Activated naive CD8-positive, alpha-beta T cell treated with anti-CD3 and anti-CD28 coated beads, Interleukin-2, amount 50 U/mL, for 24 hours (primary cell): ENCODE data around the gene SH2D2A.

Experiments
- ATAC-seq: fragments of 150-1000 bp; cut with Tn5 transposase; one replicate; pipeline ENCODE4 v1.10.0; 2021
- DNase-seq: peaks from one replicate; pipeline ENCODE4 v3.0.0; 2021
- H3K27ac Mint-ChIP-seq: one replicate; pipeline ENCODE4 v1.8.0; 2021; ENCODE audit warnings: mild to moderate bottlenecking, mixed read lengths
- H3K27me3 Mint-ChIP-seq: one replicate; pipeline ENCODE4 v1.8.0; 2021; ENCODE audit warnings: mixed read lengths
- H3K36me3 Mint-ChIP-seq: one replicate; pipeline ENCODE4 v1.8.0; 2021; ENCODE audit warnings: low read depth, mixed read lengths
- H3K4me1 Mint-ChIP-seq: one replicate; pipeline ENCODE4 v1.8.0; 2021; ENCODE audit warnings: mixed read lengths
- H3K4me3 Mint-ChIP-seq: one replicate; pipeline ENCODE4 v1.8.0; 2021; ENCODE audit warnings: mild to moderate bottlenecking, moderate library complexity, mixed read lengths
- H3K9me3 Mint-ChIP-seq: one replicate; pipeline ENCODE4 v1.8.0; 2021; ENCODE audit warnings: mixed read lengths

SH2D2A gene

DNA sequence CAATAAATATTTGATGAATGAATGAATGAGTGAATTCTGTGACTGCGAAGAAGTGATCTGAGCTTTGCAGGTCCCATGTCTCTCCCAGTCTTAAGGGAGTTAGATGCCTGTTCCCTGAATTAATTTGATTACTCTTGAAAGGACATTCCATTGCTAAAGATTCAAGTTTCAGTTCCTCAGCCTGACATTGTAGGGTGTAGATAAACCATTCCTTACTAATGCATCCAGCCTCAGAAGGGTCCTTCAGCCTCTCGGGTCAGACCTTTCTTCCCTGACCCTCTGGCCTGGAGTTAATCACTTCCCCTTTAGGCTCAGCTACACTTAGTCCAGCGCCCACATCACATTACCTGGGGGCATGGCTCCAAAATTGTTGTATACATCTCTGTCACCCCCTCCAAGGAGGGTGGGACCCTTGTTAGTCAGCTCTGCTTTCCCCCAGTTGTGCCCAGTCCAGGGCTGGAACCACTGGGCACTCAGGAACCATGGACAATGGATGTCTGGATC is 39.7 kb upstream of the SH2D2A start:
- ATAC-seq, result no peak
- Mint-ChIP-seq H3K27me3 (peaks cover 35% of the 10 kb centered on the region), H3K4me1 (peaks cover 19% of the 10 kb centered on the region), H3K4me3 (no peak overlapping the region), H3K36me3 (no peaks in the 10 kb centered on the region), H3K27ac (no peak overlapping the region), H3K9me3 (no peaks in the 10 kb centered on the region)
- no peak for DNase-seq

DNA sequence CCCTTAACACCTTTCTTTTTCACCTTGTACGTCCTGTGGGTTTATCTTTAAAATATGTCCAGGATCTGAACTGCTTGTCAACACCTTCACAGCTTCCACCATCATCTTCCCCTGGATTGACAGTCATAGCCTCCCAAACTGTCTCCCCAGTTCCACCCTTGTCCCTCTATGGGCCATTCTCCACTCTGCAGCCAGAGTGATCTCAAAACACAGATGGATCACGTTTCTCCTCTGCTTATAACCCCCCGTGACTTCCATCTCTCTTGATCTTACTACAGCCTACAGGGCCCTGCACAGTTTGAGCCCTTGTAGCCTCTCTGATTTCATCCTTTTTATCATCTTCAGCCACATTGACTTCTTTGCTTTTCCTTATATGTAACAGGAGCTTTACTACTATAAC is 38.0 kb upstream of the SH2D2A start:
- no peak for DNase-seq
- Mint-ChIP-seq H3K9me3 (no peaks in the 10 kb centered on the region), H3K36me3 (no peaks in the 10 kb centered on the region), H3K4me3 (no peak overlapping the region), H3K4me1 (peaks cover 10% of the 10 kb centered on the region), H3K27me3 (peaks cover 25% of the 10 kb centered on the region), H3K27ac (no peak overlapping the region)
- ATAC-seq, result no peak

DNA sequence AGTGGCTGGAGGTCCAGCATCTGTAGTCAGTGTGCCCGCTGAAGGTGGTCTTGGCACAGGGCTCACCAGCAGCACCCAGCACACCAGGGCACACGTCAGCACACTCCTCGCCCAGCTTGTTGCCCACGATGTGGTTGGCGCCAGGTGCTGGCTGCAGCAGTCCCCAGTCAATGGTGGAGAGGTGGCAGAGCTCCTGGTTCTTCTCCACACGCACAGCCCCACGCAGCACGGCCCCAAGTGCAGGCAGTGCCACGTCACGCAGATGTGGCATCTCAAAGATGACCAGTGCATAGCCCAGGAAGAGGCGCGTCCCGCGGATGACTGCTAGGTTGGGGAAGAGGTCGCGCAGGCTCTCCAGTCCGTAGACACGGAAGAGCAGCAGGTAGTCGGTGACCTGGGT is 37.1 kb upstream of the SH2D2A start:
- peaks cover 23% of the 10 kb centered on the region for H3K27me3 Mint-ChIP-seq
- ATAC-seq (no peak), DNase-seq (no peak)
- no peaks in the 10 kb centered on the region for H3K36me3 Mint-ChIP-seq
- H3K9me3 Mint-ChIP-seq, result no peaks in the 10 kb centered on the region
- no peak overlapping the region for H3K27ac Mint-ChIP-seq
- H3K4me3 Mint-ChIP-seq, result no peak overlapping the region
- peaks cover 12% of the 10 kb centered on the region for H3K4me1 Mint-ChIP-seq

DNA sequence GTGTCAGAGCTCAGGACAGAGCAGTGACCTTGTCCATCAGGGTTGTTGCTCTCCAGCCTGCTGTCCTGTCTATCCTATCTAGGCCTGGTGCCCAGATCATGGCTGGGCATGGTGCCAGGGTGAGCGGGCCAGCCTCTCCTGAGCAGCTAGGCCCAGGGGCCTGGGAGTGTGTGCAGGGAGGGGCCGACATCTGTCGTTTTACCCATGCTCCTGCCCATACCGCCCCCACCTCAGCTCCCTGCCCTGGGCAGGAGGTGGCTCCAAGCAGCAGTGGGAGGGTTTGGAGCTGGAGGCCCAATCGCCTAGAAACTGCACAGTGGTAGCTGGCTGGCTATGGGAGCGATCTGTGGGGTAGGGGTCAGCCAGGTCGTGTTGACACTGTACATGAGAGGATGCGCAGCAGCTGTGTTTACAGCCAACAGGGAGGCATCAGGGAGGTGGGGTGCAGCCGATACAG is 35.8 kb upstream of the SH2D2A start:
- Mint-ChIP-seq H3K27ac (no peak overlapping the region), H3K4me1 (peaks cover 15% of the 10 kb centered on the region), H3K27me3 (peaks cover 18% of the 10 kb centered on the region), H3K9me3 (no peaks in the 10 kb centered on the region), H3K36me3 (no peaks in the 10 kb centered on the region), H3K4me3 (no peak overlapping the region)
- ATAC-seq, result no peak
- no peak for DNase-seq

DNA sequence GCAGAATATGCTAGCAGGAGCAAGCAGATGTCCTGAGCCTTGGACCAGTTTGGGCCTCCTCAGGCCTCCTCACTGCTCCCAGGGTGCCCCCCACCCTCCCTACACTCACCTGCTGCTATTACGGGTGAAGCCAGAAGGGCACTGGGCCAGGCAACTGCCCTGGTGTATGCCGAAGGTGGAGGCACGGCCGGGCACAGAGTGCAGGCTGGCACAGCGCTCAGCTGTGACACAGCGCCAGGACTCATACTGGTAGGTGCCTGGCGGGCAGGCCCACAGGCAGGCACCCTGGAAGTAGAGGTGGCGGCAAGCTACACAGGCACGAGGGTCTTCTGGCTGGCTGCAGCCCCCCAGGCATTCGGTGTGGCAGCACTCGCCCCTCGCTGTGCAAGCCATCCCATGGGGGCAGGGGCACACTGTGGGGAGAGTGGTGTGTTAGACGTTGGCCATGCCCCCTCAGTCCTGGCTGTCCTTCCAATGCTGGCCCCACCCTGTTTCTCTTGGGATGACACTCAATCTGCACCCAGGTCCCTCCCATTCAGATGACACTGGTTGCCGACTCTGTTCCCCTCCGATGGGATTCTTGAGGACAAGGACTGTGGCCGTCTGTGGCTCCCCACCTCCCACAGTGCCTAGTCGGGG is 35.2 kb upstream of the SH2D2A start:
- ATAC-seq (no peak), DNase-seq (no peak)
- Mint-ChIP-seq H3K4me1 (peaks cover 15% of the 10 kb centered on the region), H3K4me3 (no peak overlapping the region), H3K27ac (no peak overlapping the region), H3K27me3 (peaks cover 22% of the 10 kb centered on the region), H3K36me3 (no peaks in the 10 kb centered on the region), H3K9me3 (no peaks in the 10 kb centered on the region)

DNA sequence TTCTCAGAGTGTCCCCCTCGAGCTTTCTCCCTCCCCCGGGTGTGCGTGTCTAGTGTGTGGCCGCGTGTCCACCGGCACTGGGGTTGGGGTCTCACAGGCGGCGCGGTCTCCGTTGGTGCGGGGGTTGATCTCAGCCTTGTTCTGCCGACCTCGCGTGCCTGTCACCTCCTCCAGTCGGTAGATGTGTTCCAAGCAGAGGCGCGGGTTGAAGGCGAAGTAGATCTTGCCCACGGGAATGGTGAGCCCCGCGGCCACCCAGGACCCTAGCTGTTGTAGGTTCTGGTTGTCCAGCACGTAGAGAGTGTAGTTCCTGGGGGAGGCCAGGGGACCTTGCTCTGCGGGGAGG is 32.5 kb upstream of the SH2D2A start:
- DNase-seq (no peak), ATAC-seq (no peak)
- Mint-ChIP-seq H3K4me1 (peaks cover 26% of the 10 kb centered on the region), H3K27me3 (peaks cover 34% of the 10 kb centered on the region), H3K27ac (no peak overlapping the region), H3K4me3 (peak overlapping the region; percentile 14), H3K36me3 (no peaks in the 10 kb centered on the region), H3K9me3 (no peaks in the 10 kb centered on the region)

DNA sequence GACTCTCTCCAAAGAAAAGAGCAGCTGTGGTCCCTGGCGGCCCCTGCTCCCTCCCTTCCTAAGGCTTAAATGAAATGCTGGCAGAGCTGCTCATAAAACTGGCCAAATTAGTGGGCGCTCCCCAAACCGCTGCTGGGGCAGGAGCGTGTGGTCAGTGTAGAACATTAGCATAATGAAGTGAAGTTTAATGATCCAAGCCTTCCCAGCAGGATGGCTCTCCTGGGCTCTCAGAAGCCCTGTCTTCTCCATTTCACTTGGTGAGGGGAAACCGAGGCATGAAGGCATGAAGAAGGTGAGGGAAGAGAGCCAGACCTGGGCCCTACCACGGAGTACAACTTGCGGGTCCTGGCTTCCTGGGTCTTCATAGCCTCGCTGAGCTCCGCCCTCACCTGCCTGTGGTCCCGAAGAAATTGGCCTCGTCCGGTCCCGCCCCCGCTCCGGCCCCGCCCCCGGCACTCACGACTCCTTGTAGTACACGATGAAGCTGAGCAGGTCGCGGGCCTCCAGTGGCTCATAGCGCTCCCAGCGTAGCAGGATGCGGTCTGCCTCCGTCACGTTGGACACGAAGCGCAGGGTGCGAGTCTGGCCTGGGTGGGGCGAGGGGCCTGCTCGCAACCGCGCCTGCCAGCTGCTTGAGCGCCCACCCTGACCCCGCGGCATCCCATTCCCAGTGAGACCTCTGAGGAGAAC is 32.0 kb upstream of the SH2D2A start:
- Mint-ChIP-seq H3K4me3 (peak overlapping the region; percentile 21), H3K4me1 (peaks cover 26% of the 10 kb centered on the region), H3K27ac (no peak overlapping the region), H3K36me3 (no peaks in the 10 kb centered on the region), H3K9me3 (no peaks in the 10 kb centered on the region), H3K27me3 (peaks cover 39% of the 10 kb centered on the region)
- peak; percentile 73 for ATAC-seq
- peak; percentile 75 for DNase-seq

DNA sequence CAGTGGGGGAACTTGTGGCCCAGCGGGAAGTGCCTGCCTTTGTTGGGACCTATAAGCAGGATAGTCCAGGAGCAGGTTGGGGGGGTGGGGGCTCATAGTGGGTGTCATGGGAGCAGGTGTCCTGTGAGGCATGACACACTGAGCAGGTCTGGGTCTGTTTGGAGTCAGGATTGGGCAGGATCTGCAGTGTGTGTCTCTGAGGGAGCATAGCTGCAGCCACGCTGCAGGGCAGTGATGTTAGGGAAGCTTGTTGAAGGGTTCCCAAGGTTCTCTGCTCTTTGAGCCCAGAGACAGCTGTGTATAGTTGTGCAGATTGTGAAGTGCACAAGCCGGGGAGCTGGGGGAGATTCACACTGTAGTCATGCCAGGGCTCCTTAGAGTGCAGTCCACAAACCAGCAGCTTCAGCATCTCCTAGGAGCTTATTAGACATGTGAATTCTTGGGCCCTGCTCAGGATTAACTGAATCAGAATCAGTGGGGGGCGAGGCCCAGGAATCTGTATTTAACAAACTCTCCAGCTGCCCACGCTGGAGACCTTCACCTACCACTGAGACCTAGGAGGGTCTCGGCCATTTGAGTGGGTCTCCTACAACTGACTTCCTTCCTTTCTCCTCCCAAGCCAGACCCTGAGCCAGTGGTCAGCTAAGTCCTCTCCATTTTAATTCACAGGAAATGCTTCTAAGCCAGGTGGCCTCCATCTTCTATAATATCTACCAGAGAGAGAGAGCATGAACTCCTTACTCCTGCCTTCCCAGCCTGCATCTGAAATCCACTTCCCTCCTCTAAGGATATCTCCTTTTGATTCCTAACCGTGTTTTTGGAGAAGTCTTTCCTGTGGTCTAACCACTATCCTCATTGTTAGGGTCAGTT is 31.2 kb upstream of the SH2D2A start:
- Mint-ChIP-seq H3K27me3 (peaks cover 46% of the 10 kb centered on the region), H3K4me3 (peak overlapping the region; percentile 21), H3K36me3 (no peaks in the 10 kb centered on the region), H3K9me3 (no peaks in the 10 kb centered on the region), H3K27ac (no peak overlapping the region), H3K4me1 (peaks cover 26% of the 10 kb centered on the region)
- no peak for ATAC-seq
- DNase-seq, result no peak

DNA sequence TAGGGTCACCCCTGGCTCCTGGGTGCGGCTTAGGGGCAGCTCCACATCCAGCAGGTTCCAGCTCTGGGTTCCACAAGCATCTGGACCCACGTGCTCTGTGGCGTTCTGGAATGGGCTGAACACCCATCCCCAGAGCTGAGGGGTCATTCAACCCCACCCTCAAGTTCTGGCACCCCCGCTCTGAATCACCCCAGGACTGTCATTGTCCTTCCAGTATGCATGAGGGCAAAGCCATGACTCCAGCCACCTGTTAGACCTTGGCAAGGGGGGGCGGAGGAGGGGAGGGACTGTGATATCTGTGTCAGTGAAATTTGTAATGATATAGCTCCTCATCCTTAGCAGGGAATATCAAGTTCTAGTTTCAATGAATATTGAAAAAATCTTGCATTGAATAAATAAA is 30.0 kb upstream of the SH2D2A start:
- no peak overlapping the region for H3K27ac Mint-ChIP-seq
- no peak overlapping the region for H3K4me3 Mint-ChIP-seq
- H3K4me1 Mint-ChIP-seq, result peaks cover 26% of the 10 kb centered on the region
- no peaks in the 10 kb centered on the region for H3K36me3 Mint-ChIP-seq
- H3K9me3 Mint-ChIP-seq, result no peaks in the 10 kb centered on the region
- DNase-seq (no peak), ATAC-seq (no peak)
- H3K27me3 Mint-ChIP-seq, result peaks cover 56% of the 10 kb centered on the region

DNA sequence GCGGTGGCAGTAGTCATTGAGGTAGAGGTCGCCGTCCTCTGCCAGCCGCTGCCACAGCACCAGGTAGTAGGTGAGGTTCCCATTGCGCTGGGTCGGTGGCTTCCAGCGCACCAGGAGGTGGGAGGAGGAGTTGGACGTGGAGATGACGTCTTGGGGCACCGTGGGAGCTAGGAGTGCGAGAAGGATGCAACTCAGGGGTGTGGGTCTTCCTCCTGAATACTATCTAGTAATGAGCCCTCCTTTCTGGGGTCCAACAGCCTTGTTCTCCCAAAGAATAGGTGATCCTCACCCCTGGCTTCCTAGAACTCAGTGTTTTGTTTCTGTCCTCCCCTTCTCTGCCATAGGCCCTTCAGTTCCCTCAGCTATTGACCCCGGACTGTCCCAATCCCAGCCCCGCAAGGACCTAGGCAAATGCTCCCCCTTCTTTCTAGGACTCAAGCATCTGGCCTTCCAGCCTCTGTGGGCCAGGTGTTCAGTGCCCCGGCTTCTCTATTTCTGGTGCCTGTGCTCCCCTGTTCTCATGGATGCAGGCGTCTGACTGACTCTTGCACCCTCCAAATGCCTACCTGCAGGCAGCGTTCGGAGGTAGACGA is 29.4 kb upstream of the SH2D2A start:
- H3K4me1 Mint-ChIP-seq, result peaks cover 26% of the 10 kb centered on the region
- H3K27me3 Mint-ChIP-seq, result peaks cover 56% of the 10 kb centered on the region
- no peaks in the 10 kb centered on the region for H3K9me3 Mint-ChIP-seq
- no peak for DNase-seq
- no peak for ATAC-seq
- H3K27ac Mint-ChIP-seq, result no peak overlapping the region
- no peaks in the 10 kb centered on the region for H3K36me3 Mint-ChIP-seq
- H3K4me3 Mint-ChIP-seq, result peak overlapping the region; percentile 1

DNA sequence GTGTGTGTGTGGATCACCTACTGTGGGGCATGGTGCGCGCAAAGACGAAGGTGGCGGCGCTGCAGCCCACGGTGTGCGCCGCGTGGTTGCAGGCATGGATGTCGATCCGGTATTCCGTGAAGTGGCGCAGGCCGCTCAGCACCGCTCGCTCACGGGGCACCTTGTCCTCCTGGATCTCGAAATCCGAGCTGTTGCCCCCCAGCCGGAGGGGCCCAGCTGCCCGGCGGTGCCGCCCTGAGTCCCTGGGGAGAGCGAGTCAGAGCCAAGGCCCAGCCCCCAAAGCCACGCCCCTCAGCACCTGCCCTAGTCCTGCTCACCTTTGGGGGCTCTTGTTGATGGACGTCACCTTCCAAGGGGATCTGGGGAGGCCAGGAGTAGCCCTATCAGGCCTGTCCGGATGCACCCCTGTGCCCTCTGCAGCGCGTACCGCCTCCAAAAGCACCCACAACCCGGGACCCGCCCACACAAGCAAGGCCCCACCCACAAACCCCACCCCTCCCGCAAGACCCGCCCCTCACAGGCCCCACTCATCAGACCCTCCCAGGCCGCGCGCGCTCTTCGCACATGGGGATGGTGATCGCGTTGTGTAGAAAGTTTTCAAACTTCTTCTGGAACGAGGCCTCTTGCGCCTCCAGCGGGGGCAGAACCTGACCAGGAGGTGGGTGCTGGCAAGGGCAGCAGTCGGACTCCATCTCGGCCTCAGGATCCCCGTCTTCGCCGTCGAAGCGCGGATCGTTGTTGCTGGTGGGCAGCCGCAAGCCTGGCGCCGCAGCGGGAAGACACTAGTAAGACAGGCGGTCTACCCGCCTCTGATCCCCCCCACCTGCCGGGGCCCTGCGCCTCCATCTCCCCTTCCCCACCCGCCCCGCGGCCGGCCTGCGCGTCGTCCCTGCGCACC is 28.7 kb upstream of the SH2D2A start:
- Mint-ChIP-seq H3K4me3 (peak overlapping the region; percentile 38), H3K9me3 (no peaks in the 10 kb centered on the region), H3K27ac (no peak overlapping the region), H3K36me3 (no peaks in the 10 kb centered on the region), H3K4me1 (peaks cover 26% of the 10 kb centered on the region), H3K27me3 (peaks cover 56% of the 10 kb centered on the region)
- peak; percentile 44 for DNase-seq
- ATAC-seq, result peak; percentile 16

DNA sequence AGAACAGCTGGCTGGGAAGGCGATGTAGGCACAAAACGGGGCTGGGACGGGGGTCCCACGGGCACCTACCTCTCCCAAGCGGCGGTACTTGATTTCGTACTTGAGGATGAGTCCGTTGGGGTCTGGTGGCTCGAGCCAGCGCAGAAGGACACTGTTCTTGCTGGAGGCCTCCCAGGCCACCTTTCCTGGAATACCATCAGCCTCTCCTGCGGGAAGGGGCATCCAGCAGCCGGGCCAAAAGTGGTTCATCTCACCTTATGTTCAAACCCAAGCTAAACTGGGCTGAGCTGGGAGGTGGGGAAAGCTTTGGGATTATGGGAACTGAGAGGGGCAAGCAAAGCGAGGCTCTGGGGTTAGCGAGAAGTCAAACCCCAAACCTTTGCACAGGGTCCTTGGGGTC is 28.0 kb upstream of the SH2D2A start:
- H3K4me3 Mint-ChIP-seq, result peak overlapping the region; percentile 32
- H3K27ac Mint-ChIP-seq, result no peak overlapping the region
- H3K4me1 Mint-ChIP-seq, result peaks cover 26% of the 10 kb centered on the region
- DNase-seq (no peak), ATAC-seq (no peak)
- peaks cover 59% of the 10 kb centered on the region for H3K27me3 Mint-ChIP-seq
- H3K9me3 Mint-ChIP-seq, result no peaks in the 10 kb centered on the region
- H3K36me3 Mint-ChIP-seq, result no peaks in the 10 kb centered on the region

DNA sequence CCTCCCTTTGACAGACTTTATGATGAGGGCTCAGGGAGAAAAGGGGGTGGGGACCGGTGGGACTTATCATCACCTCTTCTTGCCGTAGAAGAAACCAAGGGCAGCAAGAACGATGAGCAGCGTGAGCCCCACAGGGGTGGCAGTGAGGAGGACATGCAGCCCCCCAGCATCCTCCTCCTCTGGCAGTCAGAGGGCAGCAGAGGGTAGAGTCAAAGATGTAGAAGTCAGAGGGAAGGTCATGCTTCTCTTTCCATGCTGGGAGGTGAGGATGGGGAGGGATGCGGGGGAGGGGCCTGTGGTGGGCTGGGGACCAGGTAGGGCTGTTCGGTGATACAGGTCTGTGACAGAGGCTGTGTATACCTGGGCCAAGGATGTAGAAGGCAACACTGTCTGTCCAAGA is 27.5 kb upstream of the SH2D2A start:
- no peaks in the 10 kb centered on the region for H3K36me3 Mint-ChIP-seq
- no peaks in the 10 kb centered on the region for H3K9me3 Mint-ChIP-seq
- no peak overlapping the region for H3K4me3 Mint-ChIP-seq
- peaks cover 59% of the 10 kb centered on the region for H3K27me3 Mint-ChIP-seq
- no peak for ATAC-seq
- no peak for DNase-seq
- peaks cover 25% of the 10 kb centered on the region for H3K4me1 Mint-ChIP-seq
- no peak overlapping the region for H3K27ac Mint-ChIP-seq
